ENCODE data around the gene AIDA. TPM values are rescaled to one million over a fixed set of nuclear protein-coding genes. Genes with fewer than 3 reads are reported as not detected.

The AIDA gene
- polyA plus RNA-seq, 1 of the 3 experiments (the other 2 are of a cell fraction): 20.8 TPM

GRCh38 chr1:222623458-222623857 is 88.8 kb downstream of the AIDA start:
- no peak overlapping the region for H3K27ac ChIP-seq (ENCODE audit: low read depth in 2 of 2, low read length in 1 of 2)
- H3K36me3 ChIP-seq (replicated peaks in 1 of 2; ENCODE audit: control insufficient read depth in 1 of 2, insufficient read depth in 2 of 2, low read length in 1 of 2): peaks cover 39 to 62% of the 10 kb centered on the region in 2 experiments
- no peaks in the 10 kb centered on the region for H4K20me1 ChIP-seq (ENCODE audit: insufficient read depth)
- no peak overlapping the region for H3K4me2 ChIP-seq
- H3K4me1 ChIP-seq (ENCODE audit: control insufficient read depth in 1 of 2, insufficient read depth in 2 of 2, low read depth in 1 of 2, low read length in 1 of 2): peaks cover 5 to 7% of the 10 kb centered on the region in 2 experiments; a peak in 2 of 4 replicates
- H3K9me2 ChIP-seq: no peaks in the 10 kb centered on the region
- CTCF ChIA-PET: interaction anchor here (1.5 to 1.6 kb wide), 2 partner anchors 11 to 168 kb away, joined by 4 to 8 read pairs; no protein-coding TSS in a partner anchor
- no peak overlapping the region for H3K4me3 ChIP-seq (ENCODE audit: low read depth in 2 of 2, low read length in 1 of 2)
- no peak overlapping the region for H3K9ac ChIP-seq
- no peak overlapping the region for H2AFZ ChIP-seq (ENCODE audit: low read depth)
- H3K79me2 ChIP-seq (ENCODE audit: insufficient read depth): peaks cover 26% of the 10 kb centered on the region
- DNase-seq: no peak
- H3F3A ChIP-seq (replicated peaks; ENCODE audit: insufficient read depth): no peaks in the 10 kb centered on the region
- H3K27me3 ChIP-seq (ENCODE audit: insufficient read depth): no peaks in the 10 kb centered on the region
- POLR2A ChIA-PET: no interaction called here
- H3K9me3 ChIP-seq: no peaks in the 10 kb centered on the region
- TF ChIP-seq MAX (IDR thresholded peaks at IDR 0.05; ENCODE audit: low read depth) (no peak), EP300 (IDR thresholded peaks at IDR 0.05; ENCODE audit: borderline replicate concordance in 1 of 2, low read depth in 1 of 2, low read length in 1 of 2) (no peak), POLR2AphosphoS5 (IDR thresholded peaks at IDR 0.05; ENCODE audit: low read depth, low read length) (no peak), GATA2 (CRISPR knock-in tag; IDR thresholded peaks at IDR 0.05) (no peak), RXRA (IDR thresholded peaks at IDR 0.05; ENCODE audit: borderline replicate concordance, low read depth) (no peak), SMC3 (IDR thresholded peaks at IDR 0.05; ENCODE audit: low read depth, low read length) (no peak), JUND (IDR thresholded peaks at IDR 0.05) (no peak), YY1 (IDR thresholded peaks at IDR 0.05; ENCODE audit: low read depth) (no peak), CHD2 (IDR thresholded peaks at IDR 0.05; ENCODE audit: low read length, partially characterized antibody) (no peak), EZH2phosphoT487 (IDR thresholded peaks at IDR 0.05; ENCODE audit: borderline replicate concordance, low read depth) (no peak), TEAD4 (IDR thresholded peaks at IDR 0.05; ENCODE audit: borderline replicate concordance, insufficient read depth) (no peak), GABPA (IDR thresholded peaks at IDR 0.05; ENCODE audit: low read depth) (no peak), FOSL2 (IDR thresholded peaks at IDR 0.05; ENCODE audit: borderline replicate concordance, low read depth) (no peak), RAD21 (IDR thresholded peaks at IDR 0.05; ENCODE audit: low read length) (no peak), RCOR1 (IDR thresholded peaks at IDR 0.05; ENCODE audit: low read length) (no peak)
- TF ChIP-seq, protein P1, sequence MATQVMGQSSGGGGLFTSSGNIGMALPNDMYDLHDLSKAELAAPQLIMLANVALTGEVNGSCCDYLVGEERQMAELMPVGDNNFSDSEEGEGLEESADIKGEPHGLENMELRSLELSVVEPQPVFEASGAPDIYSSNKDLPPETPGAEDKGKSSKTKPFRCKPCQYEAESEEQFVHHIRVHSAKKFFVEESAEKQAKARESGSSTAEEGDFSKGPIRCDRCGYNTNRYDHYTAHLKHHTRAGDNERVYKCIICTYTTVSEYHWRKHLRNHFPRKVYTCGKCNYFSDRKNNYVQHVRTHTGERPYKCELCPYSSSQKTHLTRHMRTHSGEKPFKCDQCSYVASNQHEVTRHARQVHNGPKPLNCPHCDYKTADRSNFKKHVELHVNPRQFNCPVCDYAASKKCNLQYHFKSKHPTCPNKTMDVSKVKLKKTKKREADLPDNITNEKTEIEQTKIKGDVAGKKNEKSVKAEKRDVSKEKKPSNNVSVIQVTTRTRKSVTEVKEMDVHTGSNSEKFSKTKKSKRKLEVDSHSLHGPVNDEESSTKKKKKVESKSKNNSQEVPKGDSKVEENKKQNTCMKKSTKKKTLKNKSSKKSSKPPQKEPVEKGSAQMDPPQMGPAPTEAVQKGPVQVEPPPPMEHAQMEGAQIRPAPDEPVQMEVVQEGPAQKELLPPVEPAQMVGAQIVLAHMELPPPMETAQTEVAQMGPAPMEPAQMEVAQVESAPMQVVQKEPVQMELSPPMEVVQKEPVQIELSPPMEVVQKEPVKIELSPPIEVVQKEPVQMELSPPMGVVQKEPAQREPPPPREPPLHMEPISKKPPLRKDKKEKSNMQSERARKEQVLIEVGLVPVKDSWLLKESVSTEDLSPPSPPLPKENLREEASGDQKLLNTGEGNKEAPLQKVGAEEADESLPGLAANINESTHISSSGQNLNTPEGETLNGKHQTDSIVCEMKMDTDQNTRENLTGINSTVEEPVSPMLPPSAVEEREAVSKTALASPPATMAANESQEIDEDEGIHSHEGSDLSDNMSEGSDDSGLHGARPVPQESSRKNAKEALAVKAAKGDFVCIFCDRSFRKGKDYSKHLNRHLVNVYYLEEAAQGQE (IDR thresholded peaks at IDR 0.05; ENCODE audit: low read depth, low read length): no peak
- TF ChIP-seq, protein P2, sequence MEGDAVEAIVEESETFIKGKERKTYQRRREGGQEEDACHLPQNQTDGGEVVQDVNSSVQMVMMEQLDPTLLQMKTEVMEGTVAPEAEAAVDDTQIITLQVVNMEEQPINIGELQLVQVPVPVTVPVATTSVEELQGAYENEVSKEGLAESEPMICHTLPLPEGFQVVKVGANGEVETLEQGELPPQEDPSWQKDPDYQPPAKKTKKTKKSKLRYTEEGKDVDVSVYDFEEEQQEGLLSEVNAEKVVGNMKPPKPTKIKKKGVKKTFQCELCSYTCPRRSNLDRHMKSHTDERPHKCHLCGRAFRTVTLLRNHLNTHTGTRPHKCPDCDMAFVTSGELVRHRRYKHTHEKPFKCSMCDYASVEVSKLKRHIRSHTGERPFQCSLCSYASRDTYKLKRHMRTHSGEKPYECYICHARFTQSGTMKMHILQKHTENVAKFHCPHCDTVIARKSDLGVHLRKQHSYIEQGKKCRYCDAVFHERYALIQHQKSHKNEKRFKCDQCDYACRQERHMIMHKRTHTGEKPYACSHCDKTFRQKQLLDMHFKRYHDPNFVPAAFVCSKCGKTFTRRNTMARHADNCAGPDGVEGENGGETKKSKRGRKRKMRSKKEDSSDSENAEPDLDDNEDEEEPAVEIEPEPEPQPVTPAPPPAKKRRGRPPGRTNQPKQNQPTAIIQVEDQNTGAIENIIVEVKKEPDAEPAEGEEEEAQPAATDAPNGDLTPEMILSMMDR (IDR thresholded peaks at IDR 0.05): no peak
